HUES64 (cell line): Measurements from ENCODE around the gene EDN3.

Experiments used
- H3K27ac ChIP-seq: 2 replicates; pipeline ENCODE4 v1.7.0; 2013; ENCODE audit warnings: low read depth, low read length, inconsistent platforms
- H3K27me3 ChIP-seq: 2 replicates; pipeline ENCODE4 v1.6.1; 2013; ENCODE audit warnings: mild to moderate bottlenecking, low read length; ENCODE audit not compliant: insufficient read depth
- H3K36me3 ChIP-seq: 2 replicates; pipeline ENCODE4 v1.6.1; 2013; ENCODE audit warnings: mild to moderate bottlenecking, low read length; ENCODE audit not compliant: insufficient read depth
- H3K4me1 ChIP-seq: 2 replicates; pipeline ENCODE4 v1.6.1; 2013; ENCODE audit warnings: mild to moderate bottlenecking, low read length, moderate library complexity; ENCODE audit not compliant: insufficient read depth
- H3K4me3 ChIP-seq: 2 replicates; pipeline ENCODE4 v1.5.1; 2013; ENCODE audit warnings: mild to moderate bottlenecking, low read length, moderate library complexity
- H3K9ac ChIP-seq: 2 replicates; pipeline ENCODE4 v1.6.1; 2013; ENCODE audit warnings: mild to moderate bottlenecking, low read depth, low read length
- H3K9me3 ChIP-seq: 2 replicates; pipeline ENCODE4 v1.6.1; 2013; ENCODE audit warnings: low read depth, low read length; ENCODE audit not compliant: insufficient read depth
- WGBS: fragments of 150-250, 120-280 bp; methylation state at CpG from one replicate; pipeline ENCODE4 v1.1.7; 2013; ENCODE audit warnings: missing lambda C conversion rate; 5-methylcytosine and 5-hydroxymethylcytosine counted together

EDN3 gene

DNA sequence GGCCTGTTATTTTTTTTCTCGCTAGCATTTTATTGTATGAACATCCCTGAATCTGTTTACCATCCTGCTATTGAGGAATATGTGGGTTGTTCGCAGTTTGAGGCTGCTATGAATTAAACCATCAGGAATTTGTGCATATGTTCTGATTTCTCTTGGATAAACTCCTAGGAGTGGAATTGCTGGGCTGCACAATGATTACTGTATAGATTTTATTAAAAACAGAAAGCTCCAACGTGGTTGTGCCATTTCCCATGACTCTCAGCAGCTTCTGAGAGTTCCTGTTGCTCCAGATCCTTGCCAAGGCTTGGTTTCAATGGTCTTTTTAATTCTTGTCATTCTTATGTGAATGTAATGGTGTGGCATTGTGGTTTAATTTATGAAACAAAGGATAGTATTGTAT lies 75.1 kb downstream of the EDN3 start:
- 70% methylated on average over 3 of the region's 3 CpGs for WGBS
- H3K4me1 ChIP-seq: no peaks in the 10 kb centered on the region
- H3K9ac ChIP-seq: no peak overlapping the region
- no peaks in the 10 kb centered on the region for H3K27me3 ChIP-seq
- no peak overlapping the region for H3K4me3 ChIP-seq
- no peaks in the 10 kb centered on the region for H3K36me3 ChIP-seq
- no peaks in the 10 kb centered on the region for H3K9me3 ChIP-seq
- no peak overlapping the region for H3K27ac ChIP-seq
